Raji (cell line): ENCODE measurements around the gene THAP2.

Source experiments
- POLR2A ChIP-seq: IDR thresholded peaks from 2 replicates; pipeline ENCODE4 v1.6.1; 2011; ENCODE audit warnings: low read depth, low read length, control low read depth; ENCODE audit not compliant: insufficient read depth

The THAP2 gene

DNA sequence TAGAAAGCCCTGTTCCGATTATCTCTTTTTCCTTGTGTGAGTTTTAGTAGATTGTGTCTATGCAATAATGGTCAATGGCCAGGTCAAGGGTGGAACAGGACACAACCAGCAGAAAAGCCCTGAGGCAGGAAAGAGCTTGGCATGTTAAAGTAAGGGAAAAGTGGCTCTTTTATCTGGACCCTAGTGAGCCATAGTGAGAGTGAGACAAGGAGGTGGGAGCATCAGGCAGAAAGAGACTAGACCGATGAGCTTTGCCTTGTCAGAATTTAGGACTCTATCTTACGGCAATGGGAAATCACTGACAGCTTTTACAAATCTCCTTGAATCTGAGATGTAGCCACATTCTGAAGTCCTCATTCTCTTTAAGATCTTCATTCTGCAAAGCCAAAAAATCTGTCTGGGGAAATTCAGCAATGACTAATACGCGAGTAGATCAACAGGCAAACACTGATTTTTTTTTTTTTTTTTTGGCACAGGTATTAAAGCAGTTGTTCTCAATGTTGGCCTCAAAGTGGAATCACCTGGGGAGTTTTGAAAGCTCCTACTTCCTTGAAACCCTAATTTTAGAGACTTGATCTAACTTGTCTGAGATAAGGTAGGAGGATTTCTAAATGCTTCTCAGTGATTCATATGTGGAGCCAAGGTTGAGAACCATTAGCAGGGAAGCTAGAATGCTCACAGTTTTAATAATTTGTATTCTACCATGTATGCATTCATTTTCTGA is 55.7 kb downstream of the THAP2 start:
- no peak for TF ChIP-seq POLR2A

- no peak for TF ChIP-seq POLR2A
These were observed 57.8 kb downstream of the THAP2 start for GRCh38 chr12:71721783-71722505.

- TF ChIP-seq POLR2A: no peak
These were observed 60.9 kb downstream of the THAP2 start for GRCh38 chr12:71725011-71725410.

- no peak for TF ChIP-seq POLR2A
These were observed 62.4 kb downstream of the THAP2 start for GRCh38 chr12:71726548-71726947.

GRCh38 chr12:71727958-71728357 is 63.9 kb downstream of the THAP2 start:
- TF ChIP-seq POLR2A: no peak
